CD14-positive monocyte (primary cell): Measurements from ENCODE around the gene BFSP2. TPM values are rescaled to one million over a fixed set of nuclear protein-coding genes. Genes with fewer than 3 reads are reported as not detected.

Source experiments
- DNase-seq, 3 donors: peaks; one replicate each; pipeline ENCODE4 v3.0.0-alpha.2; 2011 to 2022
- H2AFZ ChIP-seq: 2 replicates; pipeline ENCODE4 v1.6.0; 2012; ENCODE audit warnings: mild to moderate bottlenecking, low read depth, low read length, inconsistent platforms; ENCODE audit not compliant: insufficient read depth, poor library complexity, severe bottlenecking
- H3K27ac ChIP-seq, 2 donors: 1 replicate in 1 of 2; 2 replicates in 1 of 2; pipeline ENCODE4 v1.5.1; 2012 to 2013; ENCODE audit warnings: low read length in 2 of 2, control low read depth in 1 of 2, inconsistent platforms in 1 of 2, low read depth in 1 of 2, mild to moderate bottlenecking in 1 of 2
- H3K27me3 ChIP-seq, 2 donors: one replicate each; pipeline versions ENCODE4 v1.6.0 to v1.6.1; 2011 to 2013; ENCODE audit warnings: low read length in 2 of 2; ENCODE audit not compliant: control insufficient read depth in 2 of 2, insufficient read depth in 2 of 2
- H3K36me3 ChIP-seq, 2 donors: replicated peaks in 1 of 2; 1 replicate in 1 of 2; 2 replicates in 1 of 2; pipeline versions ENCODE4 v1.5.1 to v1.6.1; 2012 to 2013; ENCODE audit warnings: low read length in 2 of 2, control low read depth in 1 of 2, inconsistent platforms in 1 of 2, mild to moderate bottlenecking in 1 of 2; ENCODE audit not compliant: insufficient read depth in 2 of 2, control insufficient read depth in 1 of 2
- H3K4me1 ChIP-seq, 2 donors: 1 replicate in 1 of 2; 2 replicates in 1 of 2; pipeline versions ENCODE4 v1.5.1 to v1.6.1; 2012 to 2013; ENCODE audit warnings: low read length in 2 of 2, control low read depth in 1 of 2, inconsistent platforms in 1 of 2, mild to moderate bottlenecking in 1 of 2, moderate library complexity in 1 of 2; ENCODE audit not compliant: insufficient read depth in 2 of 2, control insufficient read depth in 1 of 2
- H3K4me2 ChIP-seq: replicated peaks from 2 replicates; pipeline ENCODE3; 2012; ENCODE audit warnings: low read length, moderate library complexity, mild to moderate bottlenecking; ENCODE audit not compliant: poor library complexity, severe bottlenecking; ENCODE audit errors: extremely low read depth
- H3K4me3 ChIP-seq, 3 experiments: fragments of 200-600 bp in 1 of 3; sonication (generic) in 1 of 3; replicated peaks in 1 of 3; 1 replicate in 2 of 3; 2 replicates in 1 of 3; pipeline ENCODE4 v1.5.1; 2011 to 2013; ENCODE audit warnings: low read length in 3 of 3, mild to moderate bottlenecking in 3 of 3, control low read depth in 2 of 3, low read depth in 2 of 3, inconsistent platforms in 1 of 3, moderate library complexity in 1 of 3
- H3K79me2 ChIP-seq: 2 replicates; pipeline ENCODE4 v1.6.0; 2012; ENCODE audit warnings: mild to moderate bottlenecking, control low read depth, inconsistent platforms, low read length, moderate library complexity; ENCODE audit not compliant: insufficient read depth
- H3K9ac ChIP-seq: 2 replicates; pipeline ENCODE4 v1.6.0; 2017; ENCODE audit warnings: low read length, mild to moderate bottlenecking; ENCODE audit not compliant: insufficient read depth, poor library complexity, severe bottlenecking
- H3K9me3 ChIP-seq, 2 donors: replicated peaks in 1 of 2; 1 replicate in 1 of 2; 2 replicates in 1 of 2; pipeline versions ENCODE4 v1.5.1 to v1.6.1; 2012 to 2013; ENCODE audit warnings: low read length in 2 of 2, control low read depth in 1 of 2; ENCODE audit not compliant: control insufficient read depth in 1 of 2, insufficient read depth in 1 of 2
- H4K20me1 ChIP-seq: 2 replicates; pipeline ENCODE4 v1.6.0; 2012; ENCODE audit warnings: mild to moderate bottlenecking, low read length, control low read depth, moderate library complexity; ENCODE audit not compliant: insufficient read depth
- H3K27ac Mint-ChIP-seq, 7 donors: one replicate each; pipeline ENCODE4 v1.8.0; 2020; ENCODE audit warnings: mild to moderate bottlenecking in 7 of 7, mixed read lengths in 7 of 7, moderate library complexity in 6 of 7, inconsistent platforms in 2 of 7
- H3K27me3 Mint-ChIP-seq, 3 donors: one replicate each; pipeline ENCODE4 v1.8.0; 2021 to 2022; ENCODE audit warnings: low read depth in 3 of 3, mild to moderate bottlenecking in 3 of 3, mixed read lengths in 3 of 3, moderate library complexity in 3 of 3, inconsistent platforms in 1 of 3
- H3K36me3 Mint-ChIP-seq, 2 donors: one replicate each; pipeline ENCODE4 v1.8.0; 2020; ENCODE audit warnings: mixed read lengths in 2 of 2, inconsistent platforms in 1 of 2, mild to moderate bottlenecking in 1 of 2
- H3K4me1 Mint-ChIP-seq: one replicate; pipeline ENCODE4 v1.8.0; 2020; ENCODE audit warnings: mild to moderate bottlenecking, mixed read lengths
- H3K4me3 Mint-ChIP-seq, 2 donors: one replicate each; pipeline ENCODE4 v1.8.0; 2020; ENCODE audit warnings: mild to moderate bottlenecking in 2 of 2, mixed read lengths in 2 of 2, moderate library complexity in 1 of 2
- H3K9me3 Mint-ChIP-seq, 7 donors: one replicate each; pipeline ENCODE4 v1.8.0; 2020 to 2022; ENCODE audit warnings: mixed read lengths in 7 of 7, mild to moderate bottlenecking in 6 of 7, moderate library complexity in 6 of 7, inconsistent platforms in 2 of 7
- CTCF ChIP-seq: fragments of 200-600 bp; IDR thresholded peaks from one replicate; pipeline ENCODE4 v1.8.0; 2022; ENCODE audit warnings: antibody characterized with exemption, mild to moderate bottlenecking
- WGBS: methylation state at CpG from one replicate; pipeline ENCODE4 v1.1.5; 2013; ENCODE audit warnings: missing lambda C conversion rate; ENCODE audit not compliant: insufficient coverage; 5-methylcytosine and 5-hydroxymethylcytosine counted together
- intact Hi-C, 2 donors: fragments of 100-400 bp; cut with micrococcal nuclease; formaldehyde crosslinking; loops; one replicate each; pipeline versions ENCODE4 v1.15.0 to v1.15.1; 2023
- polyA plus RNA-seq, 3 donors: library from polyadenylated mRNA; depleted of rRNA in 1 of 3; unstranded in 2 of 3; stranded (reverse) in 1 of 3; fragments of 300-500 nt in 2 of 3; fragments of >200 nt in 1 of 3; fragmentation: Illumina TruSeq in 2 of 3; gene quantifications; 1 replicate in 2 of 3; 2 replicates in 1 of 3; pipeline ENCODE4 v1.2.3, GENCODE V29; 2012 to 2021

Gene BFSP2
- polyA plus RNA-seq, 3 donors: not detected

- no peak for DNase-seq
- no peaks in the 10 kb centered on the region for H3K36me3 ChIP-seq
- intact Hi-C loops: no loop called here
- peaks cover 3% of the 10 kb centered on the region for H3K4me1 Mint-ChIP-seq
- H3K4me1 ChIP-seq: no peaks in the 10 kb centered on the region
- no peak for TF ChIP-seq CTCF
- no peak overlapping the region for H3K27ac ChIP-seq
- H3K9me3 Mint-ChIP-seq: peaks cover 0 to 1% (median 0%) of the 10 kb centered on the region in 7 donors
- H3K4me2 ChIP-seq: no peak overlapping the region
- no peak overlapping the region for H3K9ac ChIP-seq
- H4K20me1 ChIP-seq: no peaks in the 10 kb centered on the region
- no peaks in the 10 kb centered on the region for H3K9me3 ChIP-seq
- H3K27me3 ChIP-seq: no peaks in the 10 kb centered on the region
- H3K27ac Mint-ChIP-seq: peak overlapping the region in 1 of 7 donors; percentile 60
- H3K4me3 Mint-ChIP-seq: no peak overlapping the region
- no peak overlapping the region for H2AFZ ChIP-seq
- no peaks in the 10 kb centered on the region for H3K36me3 Mint-ChIP-seq
- no peaks in the 10 kb centered on the region for H3K79me2 ChIP-seq
- no peak overlapping the region for H3K4me3 ChIP-seq
- peaks cover 0 to 5% (median 2%) of the 10 kb centered on the region in 3 donors for H3K27me3 Mint-ChIP-seq
- 40% methylated on average over 1 of the region's 2 CpGs for WGBS
These were observed 26.9 kb downstream of the BFSP2 start for GRCh38 chr3:133426721-133427120.

- H3K27ac Mint-ChIP-seq: no peak overlapping the region
- intact Hi-C loops: no loop called here
- WGBS: 87% methylated on average over 9 of the region's 12 CpGs
These were observed 28.7 kb downstream of the BFSP2 start for GRCh38 chr3:133428552-133428951.

More at GRCh38 chr3:133428552-133428951, 28.7 kb downstream of the BFSP2 start:
- Histone ChIP-seq H3K4me1 (no peaks in the 10 kb centered on the region), H3K4me3 (no peak overlapping the region), H3K79me2 (no peaks in the 10 kb centered on the region), H3K36me3 (no peaks in the 10 kb centered on the region), H3K27ac (no peak overlapping the region), H3K9me3 (no peaks in the 10 kb centered on the region), H3K9ac (no peak overlapping the region), H4K20me1 (no peaks in the 10 kb centered on the region), H3K4me2 (no peak overlapping the region), H3K27me3 (no peaks in the 10 kb centered on the region), H2AFZ (no peak overlapping the region)
- TF ChIP-seq CTCF: no peak
- no peak for DNase-seq
- H3K27me3 Mint-ChIP-seq: peaks cover 0 to 4% (median 2%) of the 10 kb centered on the region in 3 donors
- H3K4me1 Mint-ChIP-seq: peaks cover 3% of the 10 kb centered on the region
- H3K9me3 Mint-ChIP-seq: peaks cover 0 to 1% (median 0%) of the 10 kb centered on the region in 7 donors
- H3K4me3 Mint-ChIP-seq: no peak overlapping the region
- no peaks in the 10 kb centered on the region for H3K36me3 Mint-ChIP-seq
